Stromal cell of bone marrow (primary cell): Measurements from ENCODE around the gene HIBADH.
"Not testable (repeated sequence)": the region's sequence is repeated elsewhere in the genome, so short reads cannot be mapped to it uniquely, and the experiment has no call there.

Source experiments
- DNase-seq: peaks from one replicate; pipeline ENCODE4 v3.0.0-alpha.2; 2012; ENCODE audit warnings: low read depth

HIBADH gene

GRCh38 chr7:27678617-27679260 is 16.1 kb upstream of the HIBADH start:
- no peak for DNase-seq

GRCh38 chr7:27677912-27678612 is 15.4 kb upstream of the HIBADH start:
- DNase-seq, result peak; percentile 94

DNA sequence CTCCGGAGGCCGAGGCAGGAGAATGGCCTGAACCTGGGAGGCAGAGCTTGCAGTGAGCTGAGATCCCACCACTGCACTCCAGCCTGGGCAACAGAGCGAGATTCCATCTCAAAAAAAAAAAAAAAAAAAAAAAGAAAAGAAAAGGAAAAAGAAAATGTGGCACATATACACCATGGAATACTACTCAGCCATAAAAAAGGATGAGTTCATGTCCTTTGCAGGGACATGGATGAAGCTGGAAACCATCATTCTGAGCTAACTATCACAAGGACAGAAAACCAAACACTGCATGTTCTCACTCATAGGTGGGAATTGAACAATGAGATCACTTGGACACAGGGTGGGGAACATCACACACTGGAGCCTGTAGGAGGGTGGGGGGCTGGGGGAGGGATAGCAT is 11.4 kb upstream of the HIBADH start:
- DNase-seq, result not testable (repeated sequence)

- no peak for DNase-seq
Observed at GRCh38 chr7:27671675-27672074, 9.0 kb upstream of the HIBADH start.

DNA sequence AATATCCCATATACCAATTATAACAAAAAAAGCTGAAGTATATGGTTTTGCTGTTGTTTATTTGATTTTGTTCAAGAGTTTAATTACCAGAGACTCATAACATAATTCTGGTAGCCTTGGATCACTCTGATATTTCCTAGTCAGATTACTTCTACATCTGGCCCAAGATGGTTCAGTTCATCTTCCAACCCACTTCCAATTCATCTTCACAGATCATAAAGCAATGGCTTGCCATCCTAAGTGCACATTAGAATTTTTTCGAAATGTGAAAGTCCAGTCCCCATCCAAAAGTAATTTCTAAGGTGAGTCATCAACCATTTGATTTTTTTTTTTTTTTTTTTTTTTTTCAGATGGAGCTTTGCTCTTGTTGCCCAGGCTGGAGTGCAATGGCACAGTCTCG is 8.0 kb upstream of the HIBADH start:
- DNase-seq, result no peak

- DNase-seq, result no peak
Observed at GRCh38 chr7:27670177-27670576, 7.5 kb upstream of the HIBADH start.

DNA sequence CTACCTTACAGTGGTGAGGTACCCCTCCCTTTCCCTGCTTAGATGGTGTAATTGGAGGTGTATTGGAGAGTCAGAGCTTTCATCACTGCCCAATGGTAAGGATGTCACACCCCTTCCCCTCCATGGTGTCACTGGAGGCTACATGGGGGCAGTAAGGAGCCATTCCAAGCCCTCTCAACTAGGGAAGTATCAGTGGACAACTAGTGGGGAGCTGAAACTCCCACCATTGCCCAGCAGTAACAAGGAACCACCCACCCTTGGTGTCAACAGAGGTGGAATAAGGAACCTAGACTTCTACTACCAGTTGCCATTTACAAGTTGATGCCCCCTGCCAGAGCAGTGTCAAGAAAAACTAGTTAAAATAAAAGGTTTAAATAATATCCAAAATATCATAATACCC is 2.8 kb upstream of the HIBADH start:
- no peak for DNase-seq

- DNase-seq, result no peak
Observed at GRCh38 chr7:27663989-27664331, 1.3 kb upstream of the HIBADH start.

DNA sequence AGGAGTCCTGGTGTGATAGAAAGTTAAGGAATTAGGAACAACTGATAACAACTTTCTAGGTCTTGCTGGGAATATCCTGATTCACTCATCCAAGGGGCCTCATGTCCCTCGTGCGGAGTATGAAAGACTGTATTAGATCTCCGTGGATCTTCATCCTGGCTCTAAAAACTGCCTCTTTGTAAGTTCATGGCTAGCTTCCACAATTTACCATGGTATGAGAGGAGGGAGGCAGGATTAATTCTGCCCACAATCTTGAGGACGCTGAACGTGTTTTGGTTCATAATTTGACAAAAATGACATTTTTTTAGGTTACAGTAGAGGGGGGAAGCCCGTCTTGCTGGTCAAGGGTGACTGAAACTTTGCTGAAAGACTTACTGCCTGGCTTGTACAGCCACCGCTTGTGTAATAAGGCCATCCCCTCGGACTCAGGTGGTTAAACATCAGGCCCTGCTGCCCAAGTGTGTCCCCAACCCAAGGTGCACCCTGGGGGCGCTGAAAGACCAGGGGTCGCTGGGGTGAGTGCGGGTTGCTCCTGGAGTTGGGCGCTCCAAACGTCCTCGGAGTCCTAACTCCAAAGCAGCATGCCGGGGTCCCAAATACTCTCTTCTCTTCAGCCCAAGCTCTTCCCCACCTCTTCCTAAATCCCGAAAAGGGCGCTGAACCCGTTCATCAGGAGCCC is 733 bp downstream of the HIBADH start:
- no peak for DNase-seq

GRCh38 chr7:27656724-27657123 is 6.0 kb downstream of the HIBADH start:
- DNase-seq, result no peak

- no peak for DNase-seq
Observed at GRCh38 chr7:27655184-27655583, 7.5 kb downstream of the HIBADH start.

GRCh38 chr7:27652518-27652917 is 10.2 kb downstream of the HIBADH start:
- DNase-seq, result no peak

GRCh38 chr7:27651702-27652101 is 11.0 kb downstream of the HIBADH start:
- DNase-seq, result no peak

GRCh38 chr7:27650283-27650682 is 12.4 kb downstream of the HIBADH start:
- no peak for DNase-seq

DNA sequence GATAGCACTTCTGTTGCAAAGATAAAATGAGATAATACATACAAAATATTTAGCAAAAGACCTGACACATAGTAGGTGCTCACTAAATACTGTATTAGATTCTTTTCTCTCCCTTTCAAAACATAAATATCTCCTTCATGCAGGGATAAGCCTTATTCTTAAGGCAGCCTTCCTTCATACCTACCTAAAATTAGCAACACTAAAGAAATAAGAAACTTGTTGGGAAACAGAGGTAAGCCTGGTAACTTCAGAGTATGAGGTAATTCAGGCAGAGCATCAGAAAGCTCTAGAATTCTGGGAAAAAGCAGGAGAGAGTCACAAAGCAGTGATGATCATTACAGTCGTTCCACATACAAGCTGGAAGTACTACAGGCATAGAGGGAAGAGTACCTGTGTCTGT is 15.2 kb downstream of the HIBADH start:
- DNase-seq, result no peak

DNA sequence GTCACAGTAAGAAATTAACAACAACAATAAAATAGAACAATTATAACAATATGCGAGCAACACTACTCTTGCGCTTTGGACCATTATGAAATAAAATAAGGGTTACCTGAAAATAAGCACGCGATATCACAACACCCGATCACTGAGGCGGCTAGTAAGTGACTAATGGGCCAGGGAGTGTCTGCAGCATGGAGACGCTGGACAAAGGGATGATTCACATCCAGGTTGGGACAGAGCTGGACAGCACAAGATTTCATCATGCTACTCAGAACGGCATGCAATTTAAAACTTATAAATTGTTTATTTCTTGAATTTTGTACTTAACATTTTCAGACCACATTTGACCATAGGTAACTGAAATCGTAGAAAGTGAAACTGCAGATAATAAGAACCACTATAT is 15.6 kb downstream of the HIBADH start:
- DNase-seq, result no peak

- DNase-seq, result no peak
Observed at GRCh38 chr7:27642271-27642670, 20.4 kb downstream of the HIBADH start.

- DNase-seq, result no peak
Observed at GRCh38 chr7:27641581-27642230, 21.0 kb downstream of the HIBADH start.

GRCh38 chr7:27640884-27641574 is 21.7 kb downstream of the HIBADH start:
- DNase-seq, result peak; percentile 48

GRCh38 chr7:27639851-27640250 is 22.8 kb downstream of the HIBADH start:
- DNase-seq, result no peak

GRCh38 chr7:27639048-27639447 is 23.6 kb downstream of the HIBADH start:
- not testable (repeated sequence) for DNase-seq

DNA sequence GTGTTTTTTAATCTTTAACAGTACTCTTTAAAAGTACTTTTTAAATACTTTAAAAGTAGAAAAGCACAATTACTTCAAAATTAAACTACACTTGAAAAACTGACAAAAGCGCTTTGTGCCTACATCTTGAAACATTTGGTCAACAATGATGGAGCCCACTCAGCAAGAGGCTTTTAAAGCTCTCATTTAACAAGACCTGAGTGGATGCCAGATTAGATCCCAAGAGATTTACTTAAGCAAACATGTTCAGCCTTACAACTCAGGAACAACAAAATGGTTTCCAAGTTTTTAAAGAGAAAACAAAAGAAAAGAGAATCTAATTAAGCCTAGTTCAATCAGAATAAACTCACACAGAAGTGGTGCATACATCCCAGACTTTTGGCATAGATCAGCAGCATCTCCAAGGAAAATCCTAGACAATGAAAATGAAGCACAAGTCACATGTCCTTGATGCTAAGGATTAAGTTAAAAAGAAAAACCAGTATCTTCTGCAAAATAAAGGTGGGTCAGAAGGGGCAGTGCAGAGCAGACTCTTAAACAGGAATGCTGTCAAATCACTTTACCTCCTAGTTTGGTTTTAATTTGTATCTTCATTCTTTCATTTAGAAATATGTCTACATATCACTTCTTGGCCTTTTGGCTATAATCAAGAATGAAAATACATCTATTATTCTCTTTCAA is 26.2 kb downstream of the HIBADH start:
- DNase-seq, result peak; percentile 63
